ENCODE data around the gene FLNC. TPM values are rescaled to one million over a fixed set of nuclear protein-coding genes. Genes with fewer than 3 reads are reported as not detected.

Gene FLNC
- total RNA-seq, 1 experiment from 2014 or later = 8.0 TPM

DNA sequence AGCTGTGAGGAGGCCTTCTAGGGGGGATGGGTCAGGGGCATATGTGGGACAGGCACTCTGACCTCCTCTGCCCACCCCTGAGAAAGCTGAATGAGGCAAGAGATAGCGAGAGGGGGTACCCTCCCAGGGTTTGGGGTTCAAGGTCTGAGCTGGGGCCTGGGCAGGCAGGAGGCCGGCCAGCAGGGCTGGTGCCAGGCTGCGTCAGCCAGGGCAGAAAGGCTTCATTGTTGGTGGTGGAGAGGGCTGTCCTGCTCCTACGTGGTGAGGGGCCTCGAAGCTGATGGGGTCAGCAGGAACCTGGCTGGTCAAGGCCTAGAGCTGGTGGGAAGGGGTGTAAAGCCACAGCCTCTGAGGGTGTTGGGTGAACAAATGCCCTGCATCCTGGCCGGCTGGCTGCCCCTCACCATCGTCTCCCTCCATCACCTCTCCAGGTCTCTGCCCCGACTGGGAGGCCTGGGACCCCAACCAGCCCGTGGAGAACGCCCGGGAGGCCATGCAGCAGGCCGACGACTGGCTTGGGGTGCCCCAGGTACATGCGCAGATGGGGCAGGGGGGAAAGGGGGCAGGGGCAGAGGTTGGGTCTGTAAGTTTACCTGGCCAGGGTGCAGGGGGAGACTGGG is 6.6 kb downstream of the FLNC start (continued):
- TF ChIP-seq, protein P1, sequence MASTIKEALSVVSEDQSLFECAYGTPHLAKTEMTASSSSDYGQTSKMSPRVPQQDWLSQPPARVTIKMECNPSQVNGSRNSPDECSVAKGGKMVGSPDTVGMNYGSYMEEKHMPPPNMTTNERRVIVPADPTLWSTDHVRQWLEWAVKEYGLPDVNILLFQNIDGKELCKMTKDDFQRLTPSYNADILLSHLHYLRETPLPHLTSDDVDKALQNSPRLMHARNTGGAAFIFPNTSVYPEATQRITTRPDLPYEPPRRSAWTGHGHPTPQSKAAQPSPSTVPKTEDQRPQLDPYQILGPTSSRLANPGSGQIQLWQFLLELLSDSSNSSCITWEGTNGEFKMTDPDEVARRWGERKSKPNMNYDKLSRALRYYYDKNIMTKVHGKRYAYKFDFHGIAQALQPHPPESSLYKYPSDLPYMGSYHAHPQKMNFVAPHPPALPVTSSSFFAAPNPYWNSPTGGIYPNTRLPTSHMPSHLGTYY (CRISPR knock-in tag; IDR thresholded peaks at IDR 0.05) = no peak

DNA sequence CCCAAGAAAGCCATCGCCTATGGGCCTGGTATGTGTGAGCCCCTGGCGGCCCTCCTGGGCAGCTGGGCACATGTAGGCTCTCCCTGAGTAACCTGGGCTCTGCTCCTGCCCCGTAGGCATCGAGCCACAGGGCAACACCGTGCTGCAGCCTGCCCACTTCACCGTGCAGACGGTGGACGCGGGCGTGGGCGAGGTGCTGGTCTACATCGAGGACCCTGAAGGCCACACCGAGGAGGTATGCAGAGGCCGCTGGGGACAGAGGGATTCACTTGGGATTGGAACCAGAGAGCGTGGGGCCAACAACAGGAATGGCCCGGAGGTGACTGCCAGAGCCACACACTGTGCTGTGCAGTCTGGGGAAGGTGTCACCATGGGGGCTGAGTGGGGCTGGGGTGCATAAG is 7.3 kb downstream of the FLNC start:
- ChIA-PET CTCF (no interaction called here), POLR2A (no interaction called here)
- no peak for ATAC-seq

DNA sequence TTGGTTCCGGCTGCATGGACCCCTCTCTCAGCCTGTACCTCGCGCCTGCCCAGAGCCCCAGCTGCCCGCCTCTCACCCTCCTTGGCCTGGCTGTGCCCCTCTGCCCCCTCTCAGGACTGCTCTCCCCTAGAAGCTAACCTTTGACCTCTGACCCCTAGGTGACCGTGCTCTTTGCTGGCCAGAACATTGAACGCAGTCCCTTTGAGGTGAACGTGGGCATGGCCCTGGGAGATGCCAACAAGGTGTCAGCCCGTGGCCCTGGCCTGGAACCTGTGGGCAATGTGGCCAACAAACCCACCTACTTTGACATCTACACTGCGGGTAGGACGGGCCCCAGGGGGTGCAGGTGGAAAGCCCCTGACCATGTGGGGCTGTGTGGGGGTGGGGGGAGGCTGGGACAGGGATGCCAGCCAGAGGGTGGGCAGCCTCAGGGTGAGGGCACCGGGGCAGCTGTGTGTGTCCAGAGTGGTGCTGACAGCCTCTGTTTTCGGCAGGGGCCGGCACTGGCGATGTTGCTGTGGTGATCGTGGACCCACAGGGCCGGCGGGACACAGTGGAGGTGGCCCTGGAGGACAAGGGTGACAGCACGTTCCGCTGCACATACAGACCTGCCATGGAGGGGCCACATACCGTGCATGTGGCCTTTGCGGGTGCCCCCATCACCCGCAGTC is 8.0 kb downstream of the FLNC start:
- Mint-ChIP-seq H3K4me3 (no peak overlapping the region), H3K9me3 (no peaks in the 10 kb centered on the region), H3K27ac (no peak overlapping the region), H3K4me1 (peaks cover 20% of the 10 kb centered on the region), H3K27me3 (ENCODE audit: low read depth) (no peaks in the 10 kb centered on the region; the same call in 1 of the 2 replicates), H3K36me3 (no peaks in the 10 kb centered on the region)
- no peak for DNase-seq (ENCODE audit: low spot score)
- CTCF ChIA-PET = no interaction called here
- POLR2A ChIA-PET = no interaction called here
- ATAC-seq = no peak
- TF ChIP-seq NR1H2 (CRISPR knock-in tag; IDR thresholded peaks at IDR 0.05) (no peak), SMAD3 (CRISPR knock-in tag; IDR thresholded peaks at IDR 0.05; ENCODE audit: borderline replicate concordance) (no peak), CREB1 (CRISPR knock-in tag; IDR thresholded peaks at IDR 0.05) (no peak), ZNF232 (CRISPR knock-in tag; IDR thresholded peaks at IDR 0.05) (no peak)
- TF ChIP-seq, protein P2, sequence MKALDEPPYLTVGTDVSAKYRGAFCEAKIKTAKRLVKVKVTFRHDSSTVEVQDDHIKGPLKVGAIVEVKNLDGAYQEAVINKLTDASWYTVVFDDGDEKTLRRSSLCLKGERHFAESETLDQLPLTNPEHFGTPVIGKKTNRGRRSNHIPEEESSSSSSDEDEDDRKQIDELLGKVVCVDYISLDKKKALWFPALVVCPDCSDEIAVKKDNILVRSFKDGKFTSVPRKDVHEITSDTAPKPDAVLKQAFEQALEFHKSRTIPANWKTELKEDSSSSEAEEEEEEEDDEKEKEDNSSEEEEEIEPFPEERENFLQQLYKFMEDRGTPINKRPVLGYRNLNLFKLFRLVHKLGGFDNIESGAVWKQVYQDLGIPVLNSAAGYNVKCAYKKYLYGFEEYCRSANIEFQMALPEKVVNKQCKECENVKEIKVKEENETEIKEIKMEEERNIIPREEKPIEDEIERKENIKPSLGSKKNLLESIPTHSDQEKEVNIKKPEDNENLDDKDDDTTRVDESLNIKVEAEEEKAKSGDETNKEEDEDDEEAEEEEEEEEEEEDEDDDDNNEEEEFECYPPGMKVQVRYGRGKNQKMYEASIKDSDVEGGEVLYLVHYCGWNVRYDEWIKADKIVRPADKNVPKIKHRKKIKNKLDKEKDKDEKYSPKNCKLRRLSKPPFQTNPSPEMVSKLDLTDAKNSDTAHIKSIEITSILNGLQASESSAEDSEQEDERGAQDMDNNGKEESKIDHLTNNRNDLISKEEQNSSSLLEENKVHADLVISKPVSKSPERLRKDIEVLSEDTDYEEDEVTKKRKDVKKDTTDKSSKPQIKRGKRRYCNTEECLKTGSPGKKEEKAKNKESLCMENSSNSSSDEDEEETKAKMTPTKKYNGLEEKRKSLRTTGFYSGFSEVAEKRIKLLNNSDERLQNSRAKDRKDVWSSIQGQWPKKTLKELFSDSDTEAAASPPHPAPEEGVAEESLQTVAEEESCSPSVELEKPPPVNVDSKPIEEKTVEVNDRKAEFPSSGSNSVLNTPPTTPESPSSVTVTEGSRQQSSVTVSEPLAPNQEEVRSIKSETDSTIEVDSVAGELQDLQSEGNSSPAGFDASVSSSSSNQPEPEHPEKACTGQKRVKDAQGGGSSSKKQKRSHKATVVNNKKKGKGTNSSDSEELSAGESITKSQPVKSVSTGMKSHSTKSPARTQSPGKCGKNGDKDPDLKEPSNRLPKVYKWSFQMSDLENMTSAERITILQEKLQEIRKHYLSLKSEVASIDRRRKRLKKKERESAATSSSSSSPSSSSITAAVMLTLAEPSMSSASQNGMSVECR (CRISPR knock-in tag; IDR thresholded peaks at IDR 0.05; ENCODE audit: borderline replicate concordance) = no peak

More for the DNA sequence above, 7.3 kb downstream of the FLNC start:
- Mint-ChIP-seq H3K4me3 (no peak overlapping the region), H3K4me1 (peaks cover 23% of the 10 kb centered on the region), H3K27me3 (ENCODE audit: low read depth) (no peaks in the 10 kb centered on the region; the same call in 1 of the 2 replicates), H3K36me3 (no peaks in the 10 kb centered on the region), H3K27ac (no peak overlapping the region), H3K9me3 (no peaks in the 10 kb centered on the region)
- TF ChIP-seq, protein P3, sequence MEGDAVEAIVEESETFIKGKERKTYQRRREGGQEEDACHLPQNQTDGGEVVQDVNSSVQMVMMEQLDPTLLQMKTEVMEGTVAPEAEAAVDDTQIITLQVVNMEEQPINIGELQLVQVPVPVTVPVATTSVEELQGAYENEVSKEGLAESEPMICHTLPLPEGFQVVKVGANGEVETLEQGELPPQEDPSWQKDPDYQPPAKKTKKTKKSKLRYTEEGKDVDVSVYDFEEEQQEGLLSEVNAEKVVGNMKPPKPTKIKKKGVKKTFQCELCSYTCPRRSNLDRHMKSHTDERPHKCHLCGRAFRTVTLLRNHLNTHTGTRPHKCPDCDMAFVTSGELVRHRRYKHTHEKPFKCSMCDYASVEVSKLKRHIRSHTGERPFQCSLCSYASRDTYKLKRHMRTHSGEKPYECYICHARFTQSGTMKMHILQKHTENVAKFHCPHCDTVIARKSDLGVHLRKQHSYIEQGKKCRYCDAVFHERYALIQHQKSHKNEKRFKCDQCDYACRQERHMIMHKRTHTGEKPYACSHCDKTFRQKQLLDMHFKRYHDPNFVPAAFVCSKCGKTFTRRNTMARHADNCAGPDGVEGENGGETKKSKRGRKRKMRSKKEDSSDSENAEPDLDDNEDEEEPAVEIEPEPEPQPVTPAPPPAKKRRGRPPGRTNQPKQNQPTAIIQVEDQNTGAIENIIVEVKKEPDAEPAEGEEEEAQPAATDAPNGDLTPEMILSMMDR (IDR thresholded peaks at IDR 0.05) = no peak
- TF ChIP-seq KAT7 (CRISPR knock-in tag; IDR thresholded peaks at IDR 0.05; ENCODE audit: borderline replicate concordance) (no peak), NFE2L1 (CRISPR knock-in tag; IDR thresholded peaks at IDR 0.05) (no peak), PRRX2 (CRISPR knock-in tag; IDR thresholded peaks at IDR 0.05) (no peak), NFATC4 (CRISPR knock-in tag; IDR thresholded peaks at IDR 0.05) (no peak), ATF1 (CRISPR knock-in tag; IDR thresholded peaks at IDR 0.05) (no peak), HMGA2 (CRISPR knock-in tag; IDR thresholded peaks at IDR 0.05) (no peak), NR3C1 (CRISPR knock-in tag; conservative IDR thresholded peaks at IDR 0.05; ENCODE audit: low read depth) (no peak), FOXK1 (CRISPR knock-in tag; IDR thresholded peaks at IDR 0.05) (no peak)
- TF ChIP-seq, protein P4, sequence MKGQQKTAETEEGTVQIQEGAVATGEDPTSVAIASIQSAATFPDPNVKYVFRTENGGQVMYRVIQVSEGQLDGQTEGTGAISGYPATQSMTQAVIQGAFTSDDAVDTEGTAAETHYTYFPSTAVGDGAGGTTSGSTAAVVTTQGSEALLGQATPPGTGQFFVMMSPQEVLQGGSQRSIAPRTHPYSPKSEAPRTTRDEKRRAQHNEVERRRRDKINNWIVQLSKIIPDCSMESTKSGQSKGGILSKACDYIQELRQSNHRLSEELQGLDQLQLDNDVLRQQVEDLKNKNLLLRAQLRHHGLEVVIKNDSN (CRISPR knock-in tag; IDR thresholded peaks at IDR 0.05) = no peak
- TF ChIP-seq, protein P5, sequence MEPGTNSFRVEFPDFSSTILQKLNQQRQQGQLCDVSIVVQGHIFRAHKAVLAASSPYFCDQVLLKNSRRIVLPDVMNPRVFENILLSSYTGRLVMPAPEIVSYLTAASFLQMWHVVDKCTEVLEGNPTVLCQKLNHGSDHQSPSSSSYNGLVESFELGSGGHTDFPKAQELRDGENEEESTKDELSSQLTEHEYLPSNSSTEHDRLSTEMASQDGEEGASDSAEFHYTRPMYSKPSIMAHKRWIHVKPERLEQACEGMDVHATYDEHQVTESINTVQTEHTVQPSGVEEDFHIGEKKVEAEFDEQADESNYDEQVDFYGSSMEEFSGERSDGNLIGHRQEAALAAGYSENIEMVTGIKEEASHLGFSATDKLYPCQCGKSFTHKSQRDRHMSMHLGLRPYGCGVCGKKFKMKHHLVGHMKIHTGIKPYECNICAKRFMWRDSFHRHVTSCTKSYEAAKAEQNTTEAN (CRISPR knock-in tag; IDR thresholded peaks at IDR 0.05) = no peak
- TF ChIP-seq, protein P6, sequence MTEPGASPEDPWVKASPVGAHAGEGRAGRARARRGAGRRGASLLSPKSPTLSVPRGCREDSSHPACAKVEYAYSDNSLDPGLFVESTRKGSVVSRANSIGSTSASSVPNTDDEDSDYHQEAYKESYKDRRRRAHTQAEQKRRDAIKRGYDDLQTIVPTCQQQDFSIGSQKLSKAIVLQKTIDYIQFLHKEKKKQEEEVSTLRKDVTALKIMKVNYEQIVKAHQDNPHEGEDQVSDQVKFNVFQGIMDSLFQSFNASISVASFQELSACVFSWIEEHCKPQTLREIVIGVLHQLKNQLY (CRISPR knock-in tag; IDR thresholded peaks at IDR 0.05) = no peak
- TF ChIP-seq, protein P7, sequence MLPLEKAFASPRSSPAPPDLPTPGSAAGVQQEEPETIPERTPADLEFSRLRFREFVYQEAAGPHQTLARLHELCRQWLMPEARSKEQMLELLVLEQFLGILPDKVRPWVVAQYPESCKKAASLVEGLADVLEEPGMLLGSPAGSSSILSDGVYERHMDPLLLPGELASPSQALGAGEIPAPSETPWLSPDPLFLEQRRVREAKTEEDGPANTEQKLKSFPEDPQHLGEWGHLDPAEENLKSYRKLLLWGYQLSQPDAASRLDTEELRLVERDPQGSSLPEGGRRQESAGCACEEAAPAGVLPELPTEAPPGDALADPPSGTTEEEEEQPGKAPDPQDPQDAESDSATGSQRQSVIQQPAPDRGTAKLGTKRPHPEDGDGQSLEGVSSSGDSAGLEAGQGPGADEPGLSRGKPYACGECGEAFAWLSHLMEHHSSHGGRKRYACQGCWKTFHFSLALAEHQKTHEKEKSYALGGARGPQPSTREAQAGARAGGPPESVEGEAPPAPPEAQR (CRISPR knock-in tag; IDR thresholded peaks at IDR 0.05) = no peak
- DNase-seq (ENCODE audit: low spot score) = no peak

Measured in WTC11 (cell line).